Progenitor cell of endocrine pancreas (in vitro differentiated cells): Measurements from ENCODE around the gene ACMSD. TPM values are rescaled to one million over a fixed set of nuclear protein-coding genes. Genes with fewer than 3 reads are reported as not detected.
"Not testable (repeated sequence)": the region's sequence is repeated elsewhere in the genome, so short reads cannot be mapped to it uniquely, and the experiment has no call there.

ENCODE experiments used
- DNase-seq: peaks from one replicate; pipeline ENCODE4 v3.0.0; 2021; ENCODE audit warnings: low spot score; ENCODE audit not compliant: unreplicated experiment
- H3K27ac Mint-ChIP-seq: 2 replicates; pipeline ENCODE4 v1.8.0; 2021; ENCODE audit warnings: mild to moderate bottlenecking, moderate library complexity, mixed read lengths
- H3K27me3 Mint-ChIP-seq: 2 replicates; pipeline ENCODE4 v1.8.0; 2021; ENCODE audit warnings: mixed read lengths
- H3K36me3 Mint-ChIP-seq: 2 replicates; pipeline ENCODE4 v1.8.0; 2022; ENCODE audit warnings: mixed read lengths; ENCODE audit not compliant: insufficient read depth
- H3K4me1 Mint-ChIP-seq: 2 replicates; pipeline ENCODE4 v1.8.0; 2021; ENCODE audit warnings: low read depth, mixed read lengths
- H3K4me3 Mint-ChIP-seq: 2 replicates; pipeline ENCODE4 v1.8.0; 2021; ENCODE audit warnings: low read depth, mild to moderate bottlenecking, moderate library complexity, mixed read lengths
- H3K9me3 Mint-ChIP-seq: 2 replicates; pipeline ENCODE4 v1.8.0; 2021; ENCODE audit warnings: low read depth, mixed read lengths
- CTCF ChIP-seq: fragments of 200-600 bp; sonication (generic); IDR thresholded peaks from one replicate; pipeline ENCODE4 v1.5.0; 2021; ENCODE audit warnings: antibody characterized with exemption, mild to moderate bottlenecking; ENCODE audit not compliant: unreplicated experiment
- total RNA-seq: library from RNA; stranded (reverse); gene quantifications from 2 replicates; pipeline ENCODE4 v1.2.1, GENCODE V29; 2021

Gene ACMSD
- total RNA-seq, 1 donor from 2014 or later = not detected

- H3K9me3 Mint-ChIP-seq = peaks cover 7% of the 10 kb centered on the region
- DNase-seq = no peak
- no peaks in the 10 kb centered on the region for H3K4me1 Mint-ChIP-seq
- no peak for TF ChIP-seq CTCF
- no peaks in the 10 kb centered on the region for H3K27me3 Mint-ChIP-seq
- no peak overlapping the region for H3K4me3 Mint-ChIP-seq
- H3K27ac Mint-ChIP-seq = no peak overlapping the region
- no peaks in the 10 kb centered on the region for H3K36me3 Mint-ChIP-seq
Observed at GRCh38 chr2:134905168-134905567, 66.8 kb downstream of the ACMSD start.

GRCh38 chr2:134906726-134907125 lies 68.3 kb downstream of the ACMSD start:
- Mint-ChIP-seq H3K36me3 (no peaks in the 10 kb centered on the region), H3K27ac (no peak overlapping the region), H3K4me1 (no peaks in the 10 kb centered on the region), H3K4me3 (no peak overlapping the region), H3K9me3 (peaks cover 7% of the 10 kb centered on the region), H3K27me3 (no peaks in the 10 kb centered on the region)
- DNase-seq = no peak
- TF ChIP-seq CTCF = no peak

GRCh38 chr2:134907441-134908116 lies 69.2 kb downstream of the ACMSD start:
- H3K4me1 Mint-ChIP-seq, DNase-seq, H3K4me3 Mint-ChIP-seq, H3K36me3 Mint-ChIP-seq, H3K27ac Mint-ChIP-seq, H3K27me3 Mint-ChIP-seq: not testable (repeated sequence)
- H3K9me3 Mint-ChIP-seq = peaks cover 12% of the 10 kb centered on the region

GRCh38 chr2:134910763-134911399 lies 72.5 kb downstream of the ACMSD start:
- H3K36me3 Mint-ChIP-seq = peaks cover 5% of the 10 kb centered on the region
- H3K9me3 Mint-ChIP-seq = peaks cover 26% of the 10 kb centered on the region
- H3K27ac Mint-ChIP-seq = no peak overlapping the region
- DNase-seq = no peak
- TF ChIP-seq CTCF = no peak
- no peaks in the 10 kb centered on the region for H3K27me3 Mint-ChIP-seq
- no peaks in the 10 kb centered on the region for H3K4me1 Mint-ChIP-seq
- H3K4me3 Mint-ChIP-seq = no peak overlapping the region

GRCh38 chr2:134911400-134911785 lies 73.0 kb downstream of the ACMSD start:
- Mint-ChIP-seq H3K4me1 (no peaks in the 10 kb centered on the region), H3K36me3 (peaks cover 5% of the 10 kb centered on the region), H3K9me3 (peaks cover 26% of the 10 kb centered on the region)

More at GRCh38 chr2:134911400-134911785, 73.0 kb downstream of the ACMSD start:
- no peaks in the 10 kb centered on the region for H3K27me3 Mint-ChIP-seq
- H3K27ac Mint-ChIP-seq = no peak overlapping the region
- no peak for DNase-seq
- no peak for TF ChIP-seq CTCF
- no peak overlapping the region for H3K4me3 Mint-ChIP-seq
